HepG2 (cell line): ENCODE data around the gene APOC1. TPM values are rescaled to one million over a fixed set of nuclear protein-coding genes. Genes with fewer than 3 reads are reported as not detected.

Source experiments
- AGO2 ChIP-seq: fragments of 200-400 bp; formaldehyde crosslinking; optimal IDR thresholded peaks from 2 replicates; pipeline ENCODE3; 2017; ENCODE audit warnings: mild to moderate bottlenecking, low read depth, low read length, moderate library complexity
- BHLHE40 ChIP-seq: IDR thresholded peaks from 2 replicates; pipeline ENCODE4 v1.6.1; 2011; ENCODE audit warnings: low read length, improper control_type of control experiment
- CREB3 ChIP-seq: sonication (generic); formaldehyde crosslinking; IDR thresholded peaks from 2 replicates; pipeline ENCODE4 v1.5.0; 2020; ENCODE audit warnings: missing genetic modification reagents
- HMGXB4 ChIP-seq, 2 experiments: sonication (generic) in 1 of 2; formaldehyde crosslinking in 1 of 2; IDR thresholded peaks; 2 replicates each; pipeline versions ENCODE4 v1.4.0 to v1.6.1; 2018 to 2020; ENCODE audit warnings: missing genetic modification reagents in 2 of 2, borderline replicate concordance in 1 of 2, low read depth in 1 of 2, mild to moderate bottlenecking in 1 of 2, missing biosample characterization in 1 of 2
- HNRNPL ChIP-seq: fragments of 200-400 bp; formaldehyde crosslinking; IDR thresholded peaks from 2 replicates; pipeline ENCODE4 v1.6.1; 2017; ENCODE audit warnings: mild to moderate bottlenecking, low read depth, low read length
- KDM5A ChIP-seq: fragments of 200-600 bp; sonication (generic); IDR thresholded peaks from 2 replicates; pipeline ENCODE4 v1.7.0; 2018; ENCODE audit warnings: antibody characterized with exemption, mild to moderate bottlenecking, low read length, borderline replicate concordance
- MATR3 ChIP-seq: sonication (generic); formaldehyde crosslinking; IDR thresholded peaks from 2 replicates; pipeline ENCODE4 v1.4.0; 2020; ENCODE audit warnings: missing genetic modification reagents
- MED1 ChIP-seq: sonication (generic); formaldehyde crosslinking; IDR thresholded peaks from 2 replicates; pipeline ENCODE4 v1.4.0; 2020; ENCODE audit warnings: missing genetic modification reagents
- MEF2D ChIP-seq: sonication (generic); formaldehyde crosslinking; IDR thresholded peaks from 2 replicates; pipeline ENCODE4 v1.5.1; 2020; ENCODE audit warnings: mild to moderate bottlenecking, missing genetic modification reagents
- MTERF4 ChIP-seq: sonication (generic); formaldehyde crosslinking; IDR thresholded peaks from 2 replicates; pipeline ENCODE4 v1.8.0; 2023; ENCODE audit warnings: mild to moderate bottlenecking, missing genetic modification reagents
- NONO ChIP-seq, 2 experiments: fragments of 450-650 bp in 1 of 2; sonication (generic) in 1 of 2; formaldehyde crosslinking in 1 of 2; IDR thresholded peaks in 1 of 2; conservative IDR thresholded peaks in 1 of 2; 2 replicates each; pipeline versions ENCODE4 v1.6.1 to v1.8.0; 2017 to 2022; ENCODE audit warnings: mild to moderate bottlenecking in 1 of 2, missing genetic modification reagents in 1 of 2, moderate library complexity in 1 of 2
- SATB2 ChIP-seq: sonication (generic); formaldehyde crosslinking; IDR thresholded peaks from 2 replicates; pipeline ENCODE4 v1.5.0; 2020; ENCODE audit warnings: missing genetic modification reagents
- SMAD1 ChIP-seq: sonication (generic); formaldehyde crosslinking; IDR thresholded peaks from 2 replicates; pipeline ENCODE4 v1.4.0; 2020; ENCODE audit warnings: missing genetic modification reagents, low read depth, mild to moderate bottlenecking, borderline replicate concordance
- TARDBP ChIP-seq: sonication (generic); formaldehyde crosslinking; IDR thresholded peaks from 2 replicates; pipeline ENCODE4 v1.8.0; 2022; ENCODE audit warnings: mild to moderate bottlenecking, missing genetic modification reagents
- TGIF2 ChIP-seq: IDR thresholded peaks from 2 replicates; pipeline ENCODE4 v1.6.1; 2016; ENCODE audit warnings: control low read depth, missing compliant biosample characterization
- ZBTB1 ChIP-seq: sonication (generic); formaldehyde crosslinking; IDR thresholded peaks from 2 replicates; pipeline ENCODE4 v1.4.0; 2020; ENCODE audit warnings: missing genetic modification reagents, borderline replicate concordance
- ZBTB34 ChIP-seq: sonication (generic); formaldehyde crosslinking; IDR thresholded peaks from 2 replicates; pipeline ENCODE4 v1.8.0; 2022; ENCODE audit warnings: mild to moderate bottlenecking, missing genetic modification reagents
- ZBTB7B ChIP-seq: sonication (generic); formaldehyde crosslinking; IDR thresholded peaks from 2 replicates; pipeline ENCODE4 v1.4.0; 2020; ENCODE audit warnings: missing genetic modification reagents
- ZFP37 ChIP-seq: sonication (generic); formaldehyde crosslinking; IDR thresholded peaks from 2 replicates; pipeline ENCODE4 v1.4.0; 2020; ENCODE audit warnings: missing genetic modification reagents, borderline replicate concordance
- ZGPAT ChIP-seq: IDR thresholded peaks from 2 replicates; pipeline ENCODE4 v1.6.1; 2016; ENCODE audit warnings: mild to moderate bottlenecking
- polyA plus RNA-seq, 8 experiments: library from polyadenylated mRNA; depleted of rRNA in 3 of 8; stranded (reverse) in 7 of 8; unstranded in 1 of 8; fragments of >200 nt; fragmentation: Illumina TruSeq in 4 of 8; extraction: Trizol in 4 of 8; gene quantifications; 2 replicates each; pipeline versions ENCODE4 v1.2.1 to v1.2.3, GENCODE V29; 2011 to 2016; ENCODE audit warnings: low read depth in 4 of 8, missing spikeins in 1 of 8, mixed read lengths in 1 of 8; ENCODE audit not compliant: insufficient read depth in 1 of 8
- total RNA-seq, 5 experiments: library from RNA; depleted of rRNA; stranded (reverse); fragments of >200 nt; fragmentation: Illumina TruSeq; extraction: Trizol; gene quantifications; 2 replicates each; pipeline ENCODE4 v1.2.3, GENCODE V29; 2016; ENCODE audit warnings: low read depth in 1 of 5

APOC1 gene
- total and polyA plus RNA-seq, 2 of the 13 experiments (the other 11 are each of a cell fraction or from before 2014, with no cell fraction given) = 600 to 1,235 TPM

- TF ChIP-seq HMGXB4 (CRISPR knock-in tag; IDR thresholded peaks at IDR 0.05; ENCODE audit: borderline replicate concordance in 1 of 2, low read depth in 1 of 2) (peak in 1 of 2 experiments; percentile 24; a peak in 1 of 4 replicates), NONO (IDR thresholded peaks at IDR 0.05) (no peak), NONO (CRISPR knock-in tag; conservative IDR thresholded peaks at IDR 0.05) (peak; percentile 27; the same call in 1 of the 2 replicates), MED1 (CRISPR knock-in tag) (peak; percentile 0; the same call in 1 of the 2 replicates), HNRNPL (peak; percentile 92), MTERF4 (CRISPR knock-in tag) (peak; percentile 43; the same call in 1 of the 2 replicates), BHLHE40 (0 out of 2 replicates have a peak, but pooled peaks have one; percentile 4), SMAD1 (CRISPR knock-in tag) (0 out of 2 replicates have a peak, but pooled peaks have one; percentile 8), MEF2D (CRISPR knock-in tag) (0 out of 2 replicates have a peak, but pooled peaks have one; percentile 18), ZBTB1 (no peak), KDM5A (peak; percentile 52; the same call in 1 of the 2 replicates), SATB2 (CRISPR knock-in tag) (no peak), ZFP37 (CRISPR knock-in tag) (0 out of 2 replicates have a peak, but pooled peaks have one; percentile 9), ZBTB34 (no peak), ZGPAT (CRISPR knock-in tag) (peak; percentile 22; the same call in 1 of the 2 replicates), CREB3 (no peak), MATR3 (no peak), AGO2 (peak; percentile 90), TARDBP (CRISPR knock-in tag) (0 out of 2 replicates have a peak, but pooled peaks have one; percentile 31), TGIF2 (CRISPR knock-in tag) (peak; percentile 37; the same call in 1 of the 2 replicates), ZBTB7B (peak; percentile 57; the same call in 1 of the 2 replicates)
These were observed 37.1 kb downstream of the APOC1 start (continued) for GRCh38 chr19:44951179-44952159.
